Activated B cell treated with CpG ODN at 0.5 μM for 24 hours (primary cell): Measurements from ENCODE around the gene WSCD1. TPM values are rescaled to one million over a fixed set of nuclear protein-coding genes. Genes with fewer than 3 reads are reported as not detected.

Experiments used
- ATAC-seq: fragments of 200-7000 bp; cut with Tn5 transposase; one replicate; pipeline ENCODE4 v1.10.0; 2021; ENCODE audit warnings: low read depth, mild to moderate bottlenecking, moderate library complexity
- CTCF ChIA-PET: fragments of 350-600 bp; sonication (Branson Sonifier 250); formaldehyde crosslinking; loops from one replicate; lab custom pipeline; 2021; ENCODE audit warnings: antibody characterized with exemption; lab: Charles Lee
- POLR2A ChIA-PET: fragments of 350-600 bp; sonication (Branson Sonifier 250); formaldehyde crosslinking; loops from one replicate; lab custom pipeline; 2021; ENCODE audit warnings: antibody characterized with exemption; lab: Charles Lee
- DNase-seq: peaks from one replicate; pipeline ENCODE4 v3.0.0; 2022
- H3K27ac Mint-ChIP-seq: one replicate; pipeline ENCODE4 v1.8.0; 2020; ENCODE audit warnings: mixed read lengths
- H3K27me3 Mint-ChIP-seq: one replicate; pipeline ENCODE4 v1.8.0; 2021; ENCODE audit warnings: mixed read lengths
- H3K36me3 Mint-ChIP-seq: one replicate; pipeline ENCODE4 v1.8.0; 2021; ENCODE audit warnings: low read depth, mixed read lengths
- H3K4me1 Mint-ChIP-seq: one replicate; pipeline ENCODE4 v1.8.0; 2021; ENCODE audit warnings: mixed read lengths
- H3K4me3 Mint-ChIP-seq: one replicate; pipeline ENCODE4 v1.8.0; 2020; ENCODE audit warnings: mild to moderate bottlenecking, mixed read lengths
- H3K9me3 Mint-ChIP-seq: one replicate; pipeline ENCODE4 v1.8.0; 2020; ENCODE audit warnings: mixed read lengths
- intact Hi-C: fragments of 100-400 bp; cut with micrococcal nuclease; formaldehyde crosslinking; loops from one replicate; pipeline ENCODE4 v1.15.1; 2024
- total RNA-seq: library from RNA; stranded (reverse); gene quantifications from 2 replicates; pipeline ENCODE4 v1.2.3, GENCODE V29; 2022
- TF ChIP-seq, protein P1 (sequence below): fragments of 200-600 bp; IDR thresholded peaks from one replicate; pipeline ENCODE4 v1.8.0; 2022; ENCODE audit warnings: antibody characterized with exemption, mild to moderate bottlenecking

The WSCD1 gene
- total RNA-seq, 1 donor from 2014 or later = not detected

GRCh38 chr17:6090253-6090652 is 20.1 kb downstream of the WSCD1 start:
- no peaks in the 10 kb centered on the region for H3K36me3 Mint-ChIP-seq
- no peak overlapping the region for H3K27ac Mint-ChIP-seq
- TF ChIP-seq, protein P1, sequence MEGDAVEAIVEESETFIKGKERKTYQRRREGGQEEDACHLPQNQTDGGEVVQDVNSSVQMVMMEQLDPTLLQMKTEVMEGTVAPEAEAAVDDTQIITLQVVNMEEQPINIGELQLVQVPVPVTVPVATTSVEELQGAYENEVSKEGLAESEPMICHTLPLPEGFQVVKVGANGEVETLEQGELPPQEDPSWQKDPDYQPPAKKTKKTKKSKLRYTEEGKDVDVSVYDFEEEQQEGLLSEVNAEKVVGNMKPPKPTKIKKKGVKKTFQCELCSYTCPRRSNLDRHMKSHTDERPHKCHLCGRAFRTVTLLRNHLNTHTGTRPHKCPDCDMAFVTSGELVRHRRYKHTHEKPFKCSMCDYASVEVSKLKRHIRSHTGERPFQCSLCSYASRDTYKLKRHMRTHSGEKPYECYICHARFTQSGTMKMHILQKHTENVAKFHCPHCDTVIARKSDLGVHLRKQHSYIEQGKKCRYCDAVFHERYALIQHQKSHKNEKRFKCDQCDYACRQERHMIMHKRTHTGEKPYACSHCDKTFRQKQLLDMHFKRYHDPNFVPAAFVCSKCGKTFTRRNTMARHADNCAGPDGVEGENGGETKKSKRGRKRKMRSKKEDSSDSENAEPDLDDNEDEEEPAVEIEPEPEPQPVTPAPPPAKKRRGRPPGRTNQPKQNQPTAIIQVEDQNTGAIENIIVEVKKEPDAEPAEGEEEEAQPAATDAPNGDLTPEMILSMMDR = no peak
- no peak for DNase-seq
- ChIA-PET POLR2A (no interaction called here), CTCF (no interaction called here)
- no peak for ATAC-seq
- H3K9me3 Mint-ChIP-seq = no peaks in the 10 kb centered on the region
- intact Hi-C loops = no loop called here
- no peaks in the 10 kb centered on the region for H3K27me3 Mint-ChIP-seq
- H3K4me1 Mint-ChIP-seq = no peaks in the 10 kb centered on the region
- H3K4me3 Mint-ChIP-seq = no peak overlapping the region

- ATAC-seq = no peak
- DNase-seq = no peak
- CTCF ChIA-PET = no interaction called here
- Mint-ChIP-seq H3K4me3 (no peak overlapping the region), H3K36me3 (no peaks in the 10 kb centered on the region), H3K27me3 (no peaks in the 10 kb centered on the region), H3K9me3 (no peaks in the 10 kb centered on the region), H3K4me1 (no peaks in the 10 kb centered on the region), H3K27ac (no peak overlapping the region)
- TF ChIP-seq, protein P1 = no peak
- POLR2A ChIA-PET = no interaction called here
- intact Hi-C loops = no loop called here
Measured at GRCh38 chr17:6092182-6092902, 22.2 kb downstream of the WSCD1 start.

DNA sequence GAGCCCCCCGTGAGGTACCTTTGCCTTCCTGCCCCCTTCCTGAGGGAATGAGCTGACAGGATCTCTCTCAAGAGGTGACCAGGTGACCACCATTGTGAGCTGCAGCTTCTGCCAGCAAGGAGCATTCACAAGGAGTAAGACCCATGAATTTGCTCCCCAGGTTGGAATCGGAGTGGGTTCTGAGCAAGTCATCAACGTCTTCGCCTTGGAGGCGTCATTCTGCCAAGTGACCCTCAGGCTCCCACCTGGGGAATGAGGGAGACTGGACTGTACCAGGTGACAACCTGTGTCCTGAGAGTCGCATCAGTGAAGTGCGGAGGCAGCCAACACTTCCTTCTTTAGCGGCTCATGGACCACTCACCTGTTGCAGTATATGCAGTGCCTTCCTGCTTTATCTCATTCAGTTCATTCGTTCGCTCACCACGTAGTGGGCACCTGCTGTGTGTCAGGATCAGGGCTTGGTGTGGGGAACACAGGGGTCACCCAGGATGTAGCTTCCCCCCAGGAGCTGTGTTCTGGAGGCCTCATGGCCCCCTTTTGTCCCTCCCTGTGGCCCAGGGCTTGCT is 22.8 kb downstream of the WSCD1 start:
- CTCF ChIA-PET = no interaction called here
- H3K4me1 Mint-ChIP-seq = no peaks in the 10 kb centered on the region
- H3K36me3 Mint-ChIP-seq = no peaks in the 10 kb centered on the region
- intact Hi-C loops = no loop called here
- no peaks in the 10 kb centered on the region for H3K27me3 Mint-ChIP-seq
- no peak for ATAC-seq
- POLR2A ChIA-PET = no interaction called here
- H3K4me3 Mint-ChIP-seq = no peak overlapping the region
- no peaks in the 10 kb centered on the region for H3K9me3 Mint-ChIP-seq
- no peak overlapping the region for H3K27ac Mint-ChIP-seq
- TF ChIP-seq, protein P1 = no peak
- no peak for DNase-seq

GRCh38 chr17:6094453-6094852 is 24.3 kb downstream of the WSCD1 start:
- H3K27me3 Mint-ChIP-seq = no peaks in the 10 kb centered on the region
- DNase-seq (no peak), ATAC-seq (no peak)
- intact Hi-C loops = no loop called here
- no peaks in the 10 kb centered on the region for H3K9me3 Mint-ChIP-seq
- no peaks in the 10 kb centered on the region for H3K4me1 Mint-ChIP-seq
- TF ChIP-seq, protein P1 = no peak
- H3K27ac Mint-ChIP-seq = no peak overlapping the region
- POLR2A ChIA-PET = no interaction called here
- no peaks in the 10 kb centered on the region for H3K36me3 Mint-ChIP-seq
- CTCF ChIA-PET = no interaction called here
- H3K4me3 Mint-ChIP-seq = no peak overlapping the region

DNA sequence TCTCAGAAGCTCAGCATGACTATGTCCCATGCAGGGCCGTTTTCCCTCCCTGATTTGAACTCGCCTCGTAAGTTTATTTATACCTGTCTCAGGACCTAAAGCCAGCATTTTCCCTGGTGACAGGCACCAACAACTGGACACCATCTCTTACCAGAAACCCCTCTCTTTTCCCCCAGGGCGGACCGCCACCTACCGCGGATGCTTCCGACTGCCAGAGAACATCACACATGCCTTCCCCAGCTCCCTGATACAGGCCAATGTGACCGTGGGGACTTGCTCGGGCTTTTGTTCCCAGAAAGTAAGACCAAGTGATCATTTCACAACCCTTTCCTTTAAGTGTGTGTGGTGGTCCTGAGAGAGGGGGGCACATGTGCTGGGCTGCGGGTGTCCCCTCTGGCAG is 24.7 kb downstream of the WSCD1 start:
- DNase-seq (no peak), ATAC-seq (no peak)
- Mint-ChIP-seq H3K27me3 (no peaks in the 10 kb centered on the region), H3K27ac (no peak overlapping the region), H3K9me3 (no peaks in the 10 kb centered on the region), H3K36me3 (no peaks in the 10 kb centered on the region), H3K4me1 (no peaks in the 10 kb centered on the region), H3K4me3 (no peak overlapping the region)
- intact Hi-C loops = no loop called here
- CTCF ChIA-PET = no interaction called here
- POLR2A ChIA-PET = no interaction called here
- TF ChIP-seq, protein P1 = no peak
